T-helper 1 cell treated with Interleukin-12 subunit alpha and Interleukin-12 subunit beta and Interleukin-4 antibody, amounts not matched to agents 30 μg/mL and 1 μg/mL, for 36 hours (primary cell): ENCODE measurements around the gene DENND5A.
"Not testable (repeated sequence)": the region's sequence is repeated elsewhere in the genome, so short reads cannot be mapped to it uniquely, and the experiment has no call there.

Source experiments
- H3K27ac Mint-ChIP-seq: one replicate; pipeline ENCODE4 v1.8.0; 2021; ENCODE audit warnings: mild to moderate bottlenecking, mixed read lengths
- H3K27me3 Mint-ChIP-seq: one replicate; pipeline ENCODE4 v1.8.0; 2021; ENCODE audit warnings: low read depth, mixed read lengths
- H3K36me3 Mint-ChIP-seq: one replicate; pipeline ENCODE4 v1.8.0; 2021; ENCODE audit warnings: low read depth, mixed read lengths
- H3K4me1 Mint-ChIP-seq: one replicate; pipeline ENCODE4 v1.8.0; 2021; ENCODE audit warnings: low read depth, mixed read lengths
- H3K4me3 Mint-ChIP-seq: one replicate; pipeline ENCODE4 v1.8.0; 2021; ENCODE audit warnings: mild to moderate bottlenecking, moderate library complexity, mixed read lengths
- H3K9me3 Mint-ChIP-seq: one replicate; pipeline ENCODE4 v1.8.0; 2021; ENCODE audit warnings: mixed read lengths

The DENND5A gene

GRCh38 chr11:9251311-9251710 is 13.8 kb downstream of the DENND5A start:
- Mint-ChIP-seq H3K4me1 (peaks cover 44% of the 10 kb centered on the region), H3K36me3 (peaks cover 7% of the 10 kb centered on the region), H3K9me3 (no peaks in the 10 kb centered on the region), H3K27ac (peak overlapping the region; percentile 32), H3K4me3 (peak overlapping the region; percentile 38), H3K27me3 (no peaks in the 10 kb centered on the region)

DNA sequence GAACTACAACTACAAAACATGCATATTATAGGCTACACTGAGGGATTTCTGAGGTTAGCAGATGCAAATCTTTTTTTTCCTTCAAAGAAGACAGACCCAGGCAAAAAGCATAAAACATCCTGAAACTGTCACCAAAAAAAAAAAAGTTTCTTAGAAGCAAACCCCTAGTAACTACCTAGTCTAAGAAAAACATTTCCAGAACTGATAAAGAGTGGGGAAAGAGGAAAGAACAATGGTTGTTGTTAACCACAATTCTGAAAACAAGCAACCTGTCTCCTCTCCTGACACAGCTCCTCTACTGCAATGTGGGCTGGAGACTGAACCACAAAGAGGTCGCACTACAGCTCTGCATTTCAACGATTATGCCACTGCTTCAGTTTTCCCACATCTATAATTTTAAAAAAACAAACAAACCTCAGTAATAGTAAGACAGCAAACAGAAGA is 15.0 kb downstream of the DENND5A start:
- peaks cover 48% of the 10 kb centered on the region for H3K4me1 Mint-ChIP-seq
- peaks cover 7% of the 10 kb centered on the region for H3K36me3 Mint-ChIP-seq
- peak overlapping the region; percentile 37 for H3K4me3 Mint-ChIP-seq
- no peaks in the 10 kb centered on the region for H3K9me3 Mint-ChIP-seq
- peak overlapping the region; percentile 70 for H3K27ac Mint-ChIP-seq
- no peaks in the 10 kb centered on the region for H3K27me3 Mint-ChIP-seq

DNA sequence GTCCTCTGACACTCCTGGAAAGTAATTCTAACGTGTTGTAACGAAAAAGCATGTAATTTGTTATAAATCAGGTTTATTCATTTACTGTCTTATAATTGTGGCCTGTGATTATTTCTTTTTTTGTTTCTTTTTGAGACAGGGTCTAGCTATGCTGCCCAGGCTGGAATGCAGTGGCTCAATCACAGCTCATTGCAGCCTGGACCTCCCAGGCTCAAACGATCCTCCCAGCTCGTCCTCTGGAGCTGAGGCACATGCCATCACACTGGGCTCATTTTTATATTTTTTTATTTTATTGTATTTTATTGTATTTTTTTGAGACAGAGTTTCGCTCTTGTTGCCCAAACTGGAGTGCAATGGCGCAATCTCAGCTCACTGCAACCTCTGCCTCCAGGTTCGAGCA is 15.9 kb downstream of the DENND5A start:
- H3K27ac Mint-ChIP-seq: no peak overlapping the region
- no peaks in the 10 kb centered on the region for H3K9me3 Mint-ChIP-seq
- H3K27me3 Mint-ChIP-seq: no peaks in the 10 kb centered on the region
- H3K36me3 Mint-ChIP-seq: peaks cover 2% of the 10 kb centered on the region
- no peak overlapping the region for H3K4me3 Mint-ChIP-seq
- H3K4me1 Mint-ChIP-seq: peaks cover 46% of the 10 kb centered on the region

DNA sequence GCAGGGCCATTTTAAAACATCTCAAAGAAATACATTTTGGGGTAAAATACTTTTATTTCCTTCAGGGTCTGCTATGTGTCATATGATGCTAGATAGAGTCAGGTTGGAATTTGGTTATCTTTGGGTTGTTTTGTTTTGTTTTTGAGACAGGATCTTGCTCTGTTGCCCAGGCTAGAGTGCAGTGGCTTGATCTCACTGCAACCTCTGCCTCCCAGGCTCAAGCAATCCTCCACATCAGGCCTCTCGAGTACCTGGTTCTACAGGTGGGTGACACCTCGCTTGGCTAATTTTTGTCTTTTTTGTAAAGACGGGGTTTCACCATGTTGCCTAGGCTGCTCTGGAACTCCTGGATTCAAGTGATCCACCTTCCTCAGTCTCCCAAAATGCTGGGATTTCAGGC is 17.3 kb downstream of the DENND5A start:
- Mint-ChIP-seq H3K4me3 (no peak overlapping the region), H3K27me3 (no peaks in the 10 kb centered on the region), H3K9me3 (no peaks in the 10 kb centered on the region), H3K27ac (no peak overlapping the region), H3K4me1 (peaks cover 45% of the 10 kb centered on the region), H3K36me3 (peaks cover 3% of the 10 kb centered on the region)

DNA sequence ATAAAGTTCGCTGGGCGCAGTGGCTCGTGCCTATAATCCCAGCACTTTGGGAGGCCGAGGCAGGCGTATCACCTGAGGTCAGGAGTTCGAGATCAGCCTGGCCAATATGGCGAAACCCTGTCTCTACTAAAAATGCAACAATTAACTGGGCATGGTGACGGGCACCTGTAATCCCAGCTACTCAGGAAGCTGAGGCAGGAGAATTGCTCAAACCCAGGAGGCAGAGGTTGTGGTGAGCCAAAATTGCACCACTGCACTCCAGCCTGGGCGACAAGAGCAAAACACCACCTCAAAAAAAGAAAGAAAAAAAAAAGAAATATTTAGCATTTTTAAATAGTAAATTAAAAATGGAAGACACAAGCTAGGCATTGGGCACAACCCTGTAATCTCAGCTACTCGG is 28.9 kb downstream of the DENND5A start:
- not testable (repeated sequence) for H3K36me3 Mint-ChIP-seq, H3K27ac Mint-ChIP-seq, H3K4me3 Mint-ChIP-seq, H3K27me3 Mint-ChIP-seq, H3K9me3 Mint-ChIP-seq
- peaks cover 25% of the 10 kb centered on the region for H3K4me1 Mint-ChIP-seq

DNA sequence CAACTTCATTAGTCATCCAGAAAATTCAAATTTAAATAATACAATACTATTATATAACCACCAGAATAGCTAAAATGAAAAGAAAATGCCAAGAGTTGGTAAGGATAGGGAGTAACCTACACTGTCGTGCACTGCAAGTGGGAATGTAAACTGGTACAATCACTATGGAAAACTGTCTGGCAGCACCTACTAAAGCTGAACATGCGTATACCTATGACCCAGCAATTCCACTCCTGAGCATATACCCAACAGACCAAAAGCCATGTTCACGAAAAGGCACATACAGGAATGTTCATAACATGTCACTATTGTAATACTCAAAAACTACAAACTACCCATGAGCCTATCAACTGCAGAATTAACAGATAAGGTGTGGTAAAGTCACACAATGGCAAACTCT is 32.7 kb downstream of the DENND5A start:
- Mint-ChIP-seq H3K27ac (no peak overlapping the region), H3K27me3 (no peaks in the 10 kb centered on the region), H3K36me3 (peaks cover 8% of the 10 kb centered on the region), H3K4me1 (peaks cover 33% of the 10 kb centered on the region), H3K4me3 (no peak overlapping the region), H3K9me3 (peaks cover 6% of the 10 kb centered on the region)

GRCh38 chr11:9231848-9232177 is 33.3 kb downstream of the DENND5A start:
- peaks cover 33% of the 10 kb centered on the region for H3K4me1 Mint-ChIP-seq
- H3K27ac Mint-ChIP-seq: peak overlapping the region; percentile 76

DNA sequence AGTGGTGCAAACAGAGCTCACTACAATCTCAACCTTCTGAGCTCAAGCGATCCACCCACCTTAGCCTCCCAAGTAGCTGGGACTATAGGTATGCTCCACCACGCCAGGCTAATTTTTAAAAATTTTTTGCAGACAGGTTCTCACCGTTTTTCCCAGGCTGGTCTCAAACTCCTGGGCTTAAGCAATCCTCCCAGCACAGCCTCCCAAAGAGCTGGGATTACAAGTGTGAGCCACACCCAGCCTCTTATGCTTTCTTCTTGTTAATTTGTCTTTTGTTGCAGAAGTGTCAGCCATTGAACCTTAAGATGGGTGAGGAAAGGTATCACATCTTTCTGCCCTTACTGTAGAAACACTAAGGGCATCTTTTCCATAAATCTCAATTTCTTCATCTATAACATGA is 34.9 kb downstream of the DENND5A start:
- Mint-ChIP-seq H3K9me3 (peaks cover 6% of the 10 kb centered on the region), H3K4me3 (no peak overlapping the region), H3K4me1 (peaks cover 30% of the 10 kb centered on the region), H3K36me3 (peaks cover 8% of the 10 kb centered on the region), H3K27ac (no peak overlapping the region), H3K27me3 (no peaks in the 10 kb centered on the region)

More at GRCh38 chr11:9231848-9232177, 33.3 kb downstream of the DENND5A start:
- Mint-ChIP-seq H3K36me3 (peaks cover 8% of the 10 kb centered on the region), H3K27me3 (no peaks in the 10 kb centered on the region), H3K9me3 (peaks cover 6% of the 10 kb centered on the region), H3K4me3 (peak overlapping the region; percentile 54)

- Mint-ChIP-seq H3K4me1 (peaks cover 30% of the 10 kb centered on the region), H3K4me3 (no peak overlapping the region), H3K9me3 (no peaks in the 10 kb centered on the region), H3K27ac (no peak overlapping the region), H3K27me3 (no peaks in the 10 kb centered on the region), H3K36me3 (peaks cover 3% of the 10 kb centered on the region)
Measured at GRCh38 chr11:9228091-9228490, 37.1 kb downstream of the DENND5A start.

- H3K9me3 Mint-ChIP-seq: no peaks in the 10 kb centered on the region
- H3K4me3 Mint-ChIP-seq: no peak overlapping the region
- H3K27ac Mint-ChIP-seq: no peak overlapping the region
- no peaks in the 10 kb centered on the region for H3K27me3 Mint-ChIP-seq
- peaks cover 3% of the 10 kb centered on the region for H3K36me3 Mint-ChIP-seq
- peaks cover 13% of the 10 kb centered on the region for H3K4me1 Mint-ChIP-seq
Measured at GRCh38 chr11:9225748-9226298, 39.3 kb downstream of the DENND5A start.

- Mint-ChIP-seq H3K4me1 (peaks cover 2% of the 10 kb centered on the region), H3K9me3 (no peaks in the 10 kb centered on the region), H3K4me3 (no peak overlapping the region), H3K27ac (no peak overlapping the region), H3K36me3 (peaks cover 3% of the 10 kb centered on the region), H3K27me3 (no peaks in the 10 kb centered on the region)
Measured at GRCh38 chr11:9222654-9223053, 42.5 kb downstream of the DENND5A start.

GRCh38 chr11:9220853-9221252 is 44.3 kb downstream of the DENND5A start:
- H3K36me3 Mint-ChIP-seq, H3K9me3 Mint-ChIP-seq, H3K27ac Mint-ChIP-seq, H3K4me1 Mint-ChIP-seq, H3K4me3 Mint-ChIP-seq, H3K27me3 Mint-ChIP-seq: not testable (repeated sequence)

- H3K4me1 Mint-ChIP-seq: peaks cover 6% of the 10 kb centered on the region
- H3K4me3 Mint-ChIP-seq: no peak overlapping the region
- no peaks in the 10 kb centered on the region for H3K27me3 Mint-ChIP-seq
- H3K9me3 Mint-ChIP-seq: no peaks in the 10 kb centered on the region
- no peak overlapping the region for H3K27ac Mint-ChIP-seq
- H3K36me3 Mint-ChIP-seq: peaks cover 3% of the 10 kb centered on the region
Measured at GRCh38 chr11:9219572-9219971, 45.6 kb downstream of the DENND5A start.

DNA sequence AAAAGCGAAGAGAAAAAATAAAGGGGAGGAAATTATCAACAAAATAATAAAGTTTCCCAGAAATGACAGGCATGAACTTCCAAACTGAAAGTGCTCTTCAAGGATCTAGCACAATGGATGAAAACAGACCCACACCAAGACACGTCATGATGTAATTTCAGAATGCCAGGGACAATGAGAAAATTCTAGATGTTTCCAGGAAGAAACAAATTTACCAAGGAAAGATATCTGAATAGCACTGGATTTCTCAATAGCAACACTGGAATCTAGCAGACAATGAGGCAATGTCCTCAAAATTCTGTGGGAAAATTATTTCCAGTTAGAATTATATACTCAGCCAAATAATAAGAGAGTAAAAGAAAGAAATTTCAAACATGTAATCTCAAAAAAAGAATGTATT is 46.0 kb downstream of the DENND5A start:
- Mint-ChIP-seq H3K36me3 (no peaks in the 10 kb centered on the region), H3K9me3 (no peaks in the 10 kb centered on the region), H3K27me3 (no peaks in the 10 kb centered on the region), H3K4me3 (no peak overlapping the region), H3K4me1 (peaks cover 8% of the 10 kb centered on the region), H3K27ac (no peak overlapping the region)

- H3K27ac Mint-ChIP-seq: no peak overlapping the region
Measured at GRCh38 chr11:9214765-9215164, 50.4 kb downstream of the DENND5A start.

GRCh38 chr11:9211322-9211721 is 53.8 kb downstream of the DENND5A start:
- Mint-ChIP-seq H3K4me1 (peaks cover 49% of the 10 kb centered on the region), H3K27me3 (no peaks in the 10 kb centered on the region), H3K27ac (peak overlapping the region; percentile 23), H3K9me3 (no peaks in the 10 kb centered on the region), H3K36me3 (no peaks in the 10 kb centered on the region), H3K4me3 (no peak overlapping the region)

More at GRCh38 chr11:9214765-9215164, 50.4 kb downstream of the DENND5A start:
- no peaks in the 10 kb centered on the region for H3K9me3 Mint-ChIP-seq
- peaks cover 32% of the 10 kb centered on the region for H3K4me1 Mint-ChIP-seq
- H3K36me3 Mint-ChIP-seq: no peaks in the 10 kb centered on the region
- H3K27me3 Mint-ChIP-seq: no peaks in the 10 kb centered on the region
- H3K4me3 Mint-ChIP-seq: no peak overlapping the region
